ENCODE results near the gene TMEM11. TPM values are rescaled to one million over a fixed set of nuclear protein-coding genes. Genes with fewer than 3 reads are reported as not detected.

The TMEM11 gene
- total and polyA plus RNA-seq, 2 experiments from 2014 or later, result 29.4 to 66.5 TPM

- WGBS, 2 experiments (ENCODE audit: low coverage in 1 of 2, low lambda C conversion rate in 2 of 2, missing lambda C conversion rate in 2 of 2), result 75 to 76% methylated on average over 23 to 25 of the region's 25 CpGs
- no peaks in the 10 kb centered on the region for H3K9me2 ChIP-seq (ENCODE audit: insufficient read depth)
- no peak overlapping the region for H3K9ac ChIP-seq
- H3K4me3 ChIP-seq, result no peak overlapping the region
- no peak overlapping the region for H3K27ac ChIP-seq
- no peaks in the 10 kb centered on the region for H3K4me1 ChIP-seq (ENCODE audit: insufficient read depth)
- no peaks in the 10 kb centered on the region for H4K20me1 ChIP-seq (ENCODE audit: insufficient read depth)
- no peak for TF ChIP-seq EZH2 (IDR thresholded peaks at IDR 0.05; ENCODE audit: insufficient read depth, poor library complexity, severe bottlenecking)
- TF ChIP-seq EZH2phosphoT487 (IDR thresholded peaks at IDR 0.05; ENCODE audit: insufficient read depth, low read depth), result no peak
- no peaks in the 10 kb centered on the region for H3K9me3 ChIP-seq (ENCODE audit: low read depth)
- no peaks in the 10 kb centered on the region for H3K27me3 ChIP-seq (replicated peaks; ENCODE audit: insufficient read depth)
- in situ Hi-C loops (cut with MboI), result no loop called here
- no peak overlapping the region for H2AFZ ChIP-seq
- H3K79me2 ChIP-seq (ENCODE audit: insufficient read depth), result no peaks in the 10 kb centered on the region
- H3K36me3 ChIP-seq (ENCODE audit: low read depth), result no peaks in the 10 kb centered on the region
- H3F3A ChIP-seq (ENCODE audit: insufficient read depth), result no peaks in the 10 kb centered on the region
- no peak for DNase-seq
- H3K4me2 ChIP-seq (ENCODE audit: unreplicated experiment), result no peak overlapping the region
Observed at GRCh38 chr17:21240369-21241055, 26.6 kb upstream of the TMEM11 start.

- TF ChIP-seq EZH2phosphoT487 (IDR thresholded peaks at IDR 0.05; ENCODE audit: insufficient read depth, low read depth) (no peak), EZH2 (IDR thresholded peaks at IDR 0.05; ENCODE audit: insufficient read depth, poor library complexity, severe bottlenecking) (no peak)
- in situ Hi-C loops (cut with MboI), result loop anchor here (10.0 kb wide), 1 partner anchor 75 kb away; no protein-coding TSS in a partner anchor
- Histone ChIP-seq H4K20me1 (ENCODE audit: insufficient read depth) (no peaks in the 10 kb centered on the region), H3K4me2 (ENCODE audit: unreplicated experiment) (no peak overlapping the region), H3K9me3 (ENCODE audit: low read depth) (no peaks in the 10 kb centered on the region), H3K9ac (no peak overlapping the region), H2AFZ (no peak overlapping the region), H3K9me2 (ENCODE audit: insufficient read depth) (no peaks in the 10 kb centered on the region), H3K79me2 (ENCODE audit: insufficient read depth) (no peaks in the 10 kb centered on the region), H3K4me1 (ENCODE audit: insufficient read depth) (no peaks in the 10 kb centered on the region), H3K36me3 (ENCODE audit: low read depth) (no peaks in the 10 kb centered on the region), H3K27me3 (replicated peaks; ENCODE audit: insufficient read depth) (no peaks in the 10 kb centered on the region), H3F3A (ENCODE audit: insufficient read depth) (no peaks in the 10 kb centered on the region), H3K4me3 (no peak overlapping the region), H3K27ac (no peak overlapping the region)
- peak; percentile 67 for DNase-seq
- WGBS, 2 experiments (ENCODE audit: low coverage in 1 of 2, low lambda C conversion rate in 2 of 2, missing lambda C conversion rate in 2 of 2), result 69 to 71% methylated on average over 12 of the region's 12 CpGs
Observed at GRCh38 chr17:21239680-21240368, 25.9 kb upstream of the TMEM11 start.

- in situ Hi-C loops (cut with MboI), result loop anchor here (10.0 kb wide), 1 partner anchor 71 kb away; no protein-coding TSS in a partner anchor
- no peaks in the 10 kb centered on the region for H3K9me2 ChIP-seq (ENCODE audit: insufficient read depth)
- no peaks in the 10 kb centered on the region for H3K79me2 ChIP-seq (ENCODE audit: insufficient read depth)
- H3K4me1 ChIP-seq (ENCODE audit: insufficient read depth), result no peaks in the 10 kb centered on the region
- H3K4me3 ChIP-seq, result no peak overlapping the region
- no peak for DNase-seq
- 80 to 86% methylated on average over 1 of the region's 1 CpG for WGBS, 2 experiments (ENCODE audit: low coverage in 1 of 2, low lambda C conversion rate in 2 of 2, missing lambda C conversion rate in 2 of 2)
- no peaks in the 10 kb centered on the region for H3K9me3 ChIP-seq (ENCODE audit: low read depth)
- no peaks in the 10 kb centered on the region for H3K27me3 ChIP-seq (replicated peaks; ENCODE audit: insufficient read depth)
- no peak overlapping the region for H3K9ac ChIP-seq
- H2AFZ ChIP-seq, result no peak overlapping the region
- no peak overlapping the region for H3K27ac ChIP-seq
- H3K4me2 ChIP-seq (ENCODE audit: unreplicated experiment), result no peak overlapping the region
- TF ChIP-seq EZH2phosphoT487 (IDR thresholded peaks at IDR 0.05; ENCODE audit: insufficient read depth, low read depth) (no peak), EZH2 (IDR thresholded peaks at IDR 0.05; ENCODE audit: insufficient read depth, poor library complexity, severe bottlenecking) (no peak)
- H3F3A ChIP-seq (ENCODE audit: insufficient read depth), result no peaks in the 10 kb centered on the region
- H4K20me1 ChIP-seq (ENCODE audit: insufficient read depth), result no peaks in the 10 kb centered on the region
- no peaks in the 10 kb centered on the region for H3K36me3 ChIP-seq (ENCODE audit: low read depth)
Observed at GRCh38 chr17:21235921-21236320, 22.0 kb upstream of the TMEM11 start.

GRCh38 chr17:21233581-21234347 lies 19.8 kb upstream of the TMEM11 start:
- Histone ChIP-seq H3K9me2 (ENCODE audit: insufficient read depth) (no peaks in the 10 kb centered on the region), H3K9ac (no peak overlapping the region), H3K79me2 (ENCODE audit: insufficient read depth) (no peaks in the 10 kb centered on the region), H3K36me3 (ENCODE audit: low read depth) (no peaks in the 10 kb centered on the region), H3F3A (ENCODE audit: insufficient read depth) (no peaks in the 10 kb centered on the region), H3K27me3 (replicated peaks; ENCODE audit: insufficient read depth) (no peaks in the 10 kb centered on the region), H3K27ac (no peak overlapping the region), H2AFZ (no peak overlapping the region), H3K4me1 (ENCODE audit: insufficient read depth) (no peaks in the 10 kb centered on the region), H3K9me3 (ENCODE audit: low read depth) (no peaks in the 10 kb centered on the region), H3K4me3 (no peak overlapping the region), H3K4me2 (ENCODE audit: unreplicated experiment) (no peak overlapping the region), H4K20me1 (ENCODE audit: insufficient read depth) (no peaks in the 10 kb centered on the region)
- 13 to 22% methylated on average over 7 of the region's 7 CpGs for WGBS, 2 experiments (ENCODE audit: low coverage in 1 of 2, low lambda C conversion rate in 2 of 2, missing lambda C conversion rate in 2 of 2)
- TF ChIP-seq EZH2 (IDR thresholded peaks at IDR 0.05; ENCODE audit: insufficient read depth, poor library complexity, severe bottlenecking) (no peak), EZH2phosphoT487 (IDR thresholded peaks at IDR 0.05; ENCODE audit: insufficient read depth, low read depth) (no peak)
- in situ Hi-C loops (cut with MboI), result loop anchor here (10.0 kb wide), 1 partner anchor 69 kb away; no protein-coding TSS in a partner anchor
- DNase-seq, result peak; percentile 40

Data from GM23248 (cell line).